GM23248 (cell line): ENCODE results near the gene DHCR24. TPM values are rescaled to one million over a fixed set of nuclear protein-coding genes. Genes with fewer than 3 reads are reported as not detected.

Source experiments
- DNase-seq: peaks from one replicate; pipeline ENCODE4 v3.0.0-alpha.2; 2015
- H2AFZ ChIP-seq: fragments of 200-600 bp; sonication (generic); 2 replicates; pipeline ENCODE4 v1.6.1; 2016; ENCODE audit warnings: antibody characterized with exemption
- H3F3A ChIP-seq: fragments of 200-600 bp; sonication (generic); 2 replicates; pipeline ENCODE4 v1.6.1; 2016; ENCODE audit warnings: mild to moderate bottlenecking, antibody characterized with exemption, mixed run types; ENCODE audit not compliant: insufficient read depth
- H3K27ac ChIP-seq: fragments of 200-600 bp; sonication (generic); 2 replicates; pipeline ENCODE4 v1.5.1; 2016; ENCODE audit warnings: mild to moderate bottlenecking
- H3K27me3 ChIP-seq: fragments of 200-600 bp; sonication (generic); replicated peaks from 2 replicates; pipeline ENCODE4 v1.6.1; 2016; ENCODE audit warnings: mild to moderate bottlenecking; ENCODE audit not compliant: insufficient read depth
- H3K36me3 ChIP-seq: fragments of 200-600 bp; sonication (generic); 2 replicates; pipeline ENCODE4 v1.6.1; 2016; ENCODE audit warnings: low read depth, mild to moderate bottlenecking
- H3K4me1 ChIP-seq: fragments of 200-600 bp; sonication (generic); 2 replicates; pipeline ENCODE4 v1.6.1; 2016; ENCODE audit warnings: mild to moderate bottlenecking; ENCODE audit not compliant: insufficient read depth
- H3K4me2 ChIP-seq: fragments of 200-600 bp; sonication (generic); one replicate; pipeline ENCODE4 v1.6.1; 2016; ENCODE audit warnings: mild to moderate bottlenecking; ENCODE audit not compliant: unreplicated experiment
- H3K4me3 ChIP-seq: fragments of 200-600 bp; sonication (generic); 2 replicates; pipeline ENCODE4 v1.5.1; 2016; ENCODE audit warnings: mild to moderate bottlenecking
- H3K79me2 ChIP-seq: fragments of 200-600 bp; sonication (generic); 2 replicates; pipeline ENCODE4 v1.6.1; 2016; ENCODE audit warnings: mild to moderate bottlenecking; ENCODE audit not compliant: insufficient read depth
- H3K9ac ChIP-seq: fragments of 200-600 bp; sonication (generic); 2 replicates; pipeline ENCODE4 v1.6.1; 2016; ENCODE audit warnings: mild to moderate bottlenecking
- H3K9me2 ChIP-seq: fragments of 200-600 bp; sonication (generic); 2 replicates; pipeline ENCODE4 v1.6.1; 2016; ENCODE audit warnings: mixed run types, mild to moderate bottlenecking, moderate library complexity; ENCODE audit not compliant: insufficient read depth
- H3K9me3 ChIP-seq: fragments of 200-600 bp; sonication (generic); one replicate; pipeline ENCODE4 v1.6.1; 2017; ENCODE audit warnings: low read depth
- H4K20me1 ChIP-seq: fragments of 200-600 bp; sonication (generic); 2 replicates; pipeline ENCODE4 v1.6.0; 2016; ENCODE audit not compliant: insufficient read depth
- EZH2 ChIP-seq: fragments of 200-600 bp; sonication (generic); IDR thresholded peaks from 2 replicates; pipeline ENCODE4 v1.6.1; 2018; ENCODE audit warnings: antibody characterized with exemption, mild to moderate bottlenecking; ENCODE audit not compliant: insufficient read depth, poor library complexity, severe bottlenecking
- EZH2phosphoT487 ChIP-seq: fragments of 200-600 bp; sonication (generic); IDR thresholded peaks from 2 replicates; pipeline ENCODE4 v1.6.1; 2018; ENCODE audit warnings: antibody characterized with exemption, moderate library complexity, mild to moderate bottlenecking, low read depth; ENCODE audit not compliant: insufficient read depth
- WGBS, 2 experiments: methylation state at CpG; one replicate each; pipeline ENCODE4 v1.1.6; 2015 to 2017; ENCODE audit warnings: low lambda C conversion rate in 2 of 2, low coverage in 1 of 2; ENCODE audit errors: missing lambda C conversion rate in 2 of 2; 5-methylcytosine and 5-hydroxymethylcytosine counted together
- in situ Hi-C: fragments of 300-500 bp; cut with MboI; formaldehyde crosslinking; loops from 2 replicates; pipeline ENCODE4 v1.15.0; 2020
- polyA plus RNA-seq: library from polyadenylated mRNA; unstranded; fragments of >200 nt; fragmentation: Nextera tagmentation; extraction: Ambion mirVana; gene quantifications from 2 replicates; pipeline ENCODE4 v1.2.1, GENCODE V29; 2016
- total RNA-seq: library from RNA; depleted of rRNA; stranded (reverse); fragments of >200 nt; shearing (Covaris generic); gene quantifications from 2 replicates; pipeline ENCODE4 v1.2.3, GENCODE V29; 2014

The DHCR24 gene
- total and polyA plus RNA-seq, 2 experiments from 2014 or later = 42.5 to 63.4 TPM

- H3K27ac ChIP-seq = no peak overlapping the region
- H2AFZ ChIP-seq = no peak overlapping the region
- no peak overlapping the region for H3K9ac ChIP-seq
- H3K27me3 ChIP-seq = peaks cover 2% of the 10 kb centered on the region; the same call in 1 of the 2 replicates
- H3K4me1 ChIP-seq = no peaks in the 10 kb centered on the region
- no peaks in the 10 kb centered on the region for H3K9me2 ChIP-seq
- in situ Hi-C loops = loop anchor here (25.0 kb wide), 1 partner anchor 701 kb away; no protein-coding TSS in a partner anchor
- 69 to 71% methylated on average over 12 to 13 of the region's 13 CpGs for WGBS, 2 experiments
- no peak for TF ChIP-seq EZH2
- TF ChIP-seq EZH2phosphoT487 = no peak
- no peaks in the 10 kb centered on the region for H3F3A ChIP-seq
- no peak for DNase-seq
- H3K79me2 ChIP-seq = no peaks in the 10 kb centered on the region
- no peaks in the 10 kb centered on the region for H3K9me3 ChIP-seq
- H3K4me3 ChIP-seq = no peak overlapping the region
- H3K36me3 ChIP-seq = no peaks in the 10 kb centered on the region
- no peaks in the 10 kb centered on the region for H4K20me1 ChIP-seq
- no peak overlapping the region for H3K4me2 ChIP-seq
Observed at GRCh38 chr1:54812801-54813484, 74.1 kb downstream of the DHCR24 start.

GRCh38 chr1:54811739-54812655, 75.0 kb downstream of the DHCR24 start:
- no peak overlapping the region for H2AFZ ChIP-seq
- no peak overlapping the region for H3K4me2 ChIP-seq
- no peaks in the 10 kb centered on the region for H3F3A ChIP-seq
- no peaks in the 10 kb centered on the region for H3K9me3 ChIP-seq
- in situ Hi-C loops = loop anchor here (25.0 kb wide), 1 partner anchor 700 kb away; no protein-coding TSS in a partner anchor
- H4K20me1 ChIP-seq = no peaks in the 10 kb centered on the region
- TF ChIP-seq EZH2phosphoT487 = no peak
- TF ChIP-seq EZH2 = no peak
- H3K79me2 ChIP-seq = no peaks in the 10 kb centered on the region
- no peak overlapping the region for H3K27ac ChIP-seq
- no peaks in the 10 kb centered on the region for H3K36me3 ChIP-seq
- H3K9me2 ChIP-seq = no peaks in the 10 kb centered on the region
- WGBS, 2 experiments = 49 to 53% methylated on average over 18 of the region's 18 CpGs
- DNase-seq = no peak
- H3K4me3 ChIP-seq = no peak overlapping the region
- no peaks in the 10 kb centered on the region for H3K4me1 ChIP-seq
- H3K27me3 ChIP-seq = no peaks in the 10 kb centered on the region
- H3K9ac ChIP-seq = no peak overlapping the region

- in situ Hi-C loops = loop anchor here (25.0 kb wide), 1 partner anchor 699 kb away; no protein-coding TSS in a partner anchor
- Histone ChIP-seq H3K27ac (no peak overlapping the region), H3K4me3 (no peak overlapping the region), H3K27me3 (no peaks in the 10 kb centered on the region), H4K20me1 (no peaks in the 10 kb centered on the region), H3K9ac (no peak overlapping the region), H3K9me3 (no peaks in the 10 kb centered on the region), H3K9me2 (no peaks in the 10 kb centered on the region), H2AFZ (no peak overlapping the region), H3K79me2 (no peaks in the 10 kb centered on the region), H3F3A (no peaks in the 10 kb centered on the region), H3K4me1 (no peaks in the 10 kb centered on the region), H3K36me3 (no peaks in the 10 kb centered on the region), H3K4me2 (no peak overlapping the region)
- TF ChIP-seq EZH2 (no peak), EZH2phosphoT487 (no peak)
- DNase-seq = no peak
- WGBS, 2 experiments = 68 to 69% methylated on average over 5 of the region's 5 CpGs
Observed at GRCh38 chr1:54811066-54811465, 75.9 kb downstream of the DHCR24 start.

- no peak for TF ChIP-seq EZH2
- TF ChIP-seq EZH2phosphoT487 = no peak
- in situ Hi-C loops = loop anchor here (25.0 kb wide), 1 partner anchor 698 kb away; no protein-coding TSS in a partner anchor
- no peak overlapping the region for H3K4me3 ChIP-seq
- no peak overlapping the region for H3K9ac ChIP-seq
- H2AFZ ChIP-seq = no peak overlapping the region
- H3K27ac ChIP-seq = no peak overlapping the region
- no peaks in the 10 kb centered on the region for H3K79me2 ChIP-seq
- H3K9me3 ChIP-seq = no peaks in the 10 kb centered on the region
- DNase-seq = peak; percentile 79
- H3K9me2 ChIP-seq = no peaks in the 10 kb centered on the region
- H4K20me1 ChIP-seq = no peaks in the 10 kb centered on the region
- H3K4me1 ChIP-seq = no peaks in the 10 kb centered on the region
- no peaks in the 10 kb centered on the region for H3K36me3 ChIP-seq
- no peaks in the 10 kb centered on the region for H3K27me3 ChIP-seq
- H3F3A ChIP-seq = no peaks in the 10 kb centered on the region
- WGBS, 2 experiments = 24 to 26% methylated on average over 13 of the region's 13 CpGs
- no peak overlapping the region for H3K4me2 ChIP-seq
Observed at GRCh38 chr1:54810153-54810942, 76.6 kb downstream of the DHCR24 start.
